Measurements from ENCODE around the gene NF2.

NF2 gene

GRCh38 chr22:29726512-29727130 lies 123.2 kb downstream of the NF2 start:
- no peak for DNase-seq

GRCh38 chr22:29727131-29727523 lies 123.7 kb downstream of the NF2 start:
- peak; percentile 39 for DNase-seq

GRCh38 chr22:29729161-29729560 lies 125.7 kb downstream of the NF2 start:
- no peak for DNase-seq

GRCh38 chr22:29731058-29731850 lies 127.8 kb downstream of the NF2 start:
- no peak for DNase-seq

- no peak for DNase-seq
These were observed 129.4 kb downstream of the NF2 start for GRCh38 chr22:29732883-29733282.

- DNase-seq: no peak
These were observed 130.1 kb downstream of the NF2 start for GRCh38 chr22:29733362-29734201.

GRCh38 chr22:29734406-29734805 lies 131.0 kb downstream of the NF2 start:
- DNase-seq: no peak

- no peak for DNase-seq
These were observed 131.4 kb downstream of the NF2 start for GRCh38 chr22:29734838-29735237.

- DNase-seq: no peak
These were observed 132.0 kb downstream of the NF2 start for GRCh38 chr22:29735416-29735815.

GRCh38 chr22:29737251-29738117 lies 134.1 kb downstream of the NF2 start:
- no peak for DNase-seq

GRCh38 chr22:29738118-29738815 lies 134.8 kb downstream of the NF2 start:
- no peak for DNase-seq

- DNase-seq: no peak
These were observed 136.0 kb downstream of the NF2 start for GRCh38 chr22:29739346-29739875.

- DNase-seq: no peak
These were observed 136.8 kb downstream of the NF2 start for GRCh38 chr22:29740216-29740615.

GRCh38 chr22:29741926-29742325 lies 138.5 kb downstream of the NF2 start:
- DNase-seq: no peak

GRCh38 chr22:29742326-29742725 lies 138.9 kb downstream of the NF2 start:
- DNase-seq: no peak

GRCh38 chr22:29744902-29745301 lies 141.5 kb downstream of the NF2 start:
- DNase-seq: no peak

- no peak for DNase-seq
These were observed 144.4 kb downstream of the NF2 start for GRCh38 chr22:29747832-29748231.

Measured in activated CD4-positive, alpha-beta T cell treated with anti-CD3 and anti-CD28 coated beads, Interleukin-2, Interleukin-6, amounts not matched to agents 100 ng/mL and 50 ng/mL, durations not matched to agents 16 hours and 8 hours (primary cell).